ENCODE data around the gene CHRNA10.

The CHRNA10 gene

DNA sequence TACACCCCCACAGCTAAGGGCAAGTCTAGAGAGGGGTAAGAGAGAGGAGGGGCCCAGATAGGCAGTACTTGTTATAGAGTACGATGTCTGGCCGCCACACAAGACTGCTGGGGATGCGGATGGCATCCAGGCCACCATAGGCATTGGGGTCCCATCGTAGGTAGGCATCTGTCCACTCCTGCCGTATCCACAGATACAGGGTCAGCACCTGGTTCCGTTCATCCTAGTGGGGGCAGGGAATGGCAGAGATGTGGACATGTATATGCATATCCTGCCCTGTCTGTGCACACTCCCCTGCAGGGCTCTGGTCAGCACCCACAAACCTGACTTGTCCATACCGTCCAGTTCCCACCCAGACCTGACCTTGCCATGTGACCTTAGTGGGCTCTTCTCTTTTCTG lies 2.1 kb downstream of the CHRNA10 start:
- H3K27me3 ChIP-seq (ENCODE audit: control insufficient read depth, low read length) = no peaks in the 10 kb centered on the region
- H3K27ac ChIP-seq (ENCODE audit: low read depth, low read length) = no peak overlapping the region
- H4K20me1 ChIP-seq (ENCODE audit: control insufficient read depth, insufficient read depth, low read depth, low read length) = no peaks in the 10 kb centered on the region
- no peaks in the 10 kb centered on the region for H3K9me2 ChIP-seq (replicated peaks; ENCODE audit: control insufficient read depth, low read length)
- no peaks in the 10 kb centered on the region for H3K79me2 ChIP-seq (ENCODE audit: control insufficient read depth, low read length)
- H3K36me3 ChIP-seq (ENCODE audit: control insufficient read depth, low read length) = peaks cover 48% of the 10 kb centered on the region
- H3K4me2 ChIP-seq (ENCODE audit: low read length) = no peak overlapping the region
- H3K9me3 ChIP-seq (ENCODE audit: control insufficient read depth, insufficient read depth, low read length) = no peaks in the 10 kb centered on the region
- no peak overlapping the region for H3K4me3 ChIP-seq (ENCODE audit: low read length)
- H3K4me1 ChIP-seq (ENCODE audit: control insufficient read depth, low read length) = no peaks in the 10 kb centered on the region
- TF ChIP-seq, protein P1, sequence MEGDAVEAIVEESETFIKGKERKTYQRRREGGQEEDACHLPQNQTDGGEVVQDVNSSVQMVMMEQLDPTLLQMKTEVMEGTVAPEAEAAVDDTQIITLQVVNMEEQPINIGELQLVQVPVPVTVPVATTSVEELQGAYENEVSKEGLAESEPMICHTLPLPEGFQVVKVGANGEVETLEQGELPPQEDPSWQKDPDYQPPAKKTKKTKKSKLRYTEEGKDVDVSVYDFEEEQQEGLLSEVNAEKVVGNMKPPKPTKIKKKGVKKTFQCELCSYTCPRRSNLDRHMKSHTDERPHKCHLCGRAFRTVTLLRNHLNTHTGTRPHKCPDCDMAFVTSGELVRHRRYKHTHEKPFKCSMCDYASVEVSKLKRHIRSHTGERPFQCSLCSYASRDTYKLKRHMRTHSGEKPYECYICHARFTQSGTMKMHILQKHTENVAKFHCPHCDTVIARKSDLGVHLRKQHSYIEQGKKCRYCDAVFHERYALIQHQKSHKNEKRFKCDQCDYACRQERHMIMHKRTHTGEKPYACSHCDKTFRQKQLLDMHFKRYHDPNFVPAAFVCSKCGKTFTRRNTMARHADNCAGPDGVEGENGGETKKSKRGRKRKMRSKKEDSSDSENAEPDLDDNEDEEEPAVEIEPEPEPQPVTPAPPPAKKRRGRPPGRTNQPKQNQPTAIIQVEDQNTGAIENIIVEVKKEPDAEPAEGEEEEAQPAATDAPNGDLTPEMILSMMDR (IDR thresholded peaks at IDR 0.05; ENCODE audit: low read depth, low read length, poor library complexity, severe bottlenecking) = no peak
- TF ChIP-seq EZH2phosphoT487 (IDR thresholded peaks at IDR 0.05; ENCODE audit: borderline replicate concordance, low read length) = no peak
- no peaks in the 10 kb centered on the region for H3F3A ChIP-seq (ENCODE audit: control insufficient read depth, insufficient read depth)

DNA sequence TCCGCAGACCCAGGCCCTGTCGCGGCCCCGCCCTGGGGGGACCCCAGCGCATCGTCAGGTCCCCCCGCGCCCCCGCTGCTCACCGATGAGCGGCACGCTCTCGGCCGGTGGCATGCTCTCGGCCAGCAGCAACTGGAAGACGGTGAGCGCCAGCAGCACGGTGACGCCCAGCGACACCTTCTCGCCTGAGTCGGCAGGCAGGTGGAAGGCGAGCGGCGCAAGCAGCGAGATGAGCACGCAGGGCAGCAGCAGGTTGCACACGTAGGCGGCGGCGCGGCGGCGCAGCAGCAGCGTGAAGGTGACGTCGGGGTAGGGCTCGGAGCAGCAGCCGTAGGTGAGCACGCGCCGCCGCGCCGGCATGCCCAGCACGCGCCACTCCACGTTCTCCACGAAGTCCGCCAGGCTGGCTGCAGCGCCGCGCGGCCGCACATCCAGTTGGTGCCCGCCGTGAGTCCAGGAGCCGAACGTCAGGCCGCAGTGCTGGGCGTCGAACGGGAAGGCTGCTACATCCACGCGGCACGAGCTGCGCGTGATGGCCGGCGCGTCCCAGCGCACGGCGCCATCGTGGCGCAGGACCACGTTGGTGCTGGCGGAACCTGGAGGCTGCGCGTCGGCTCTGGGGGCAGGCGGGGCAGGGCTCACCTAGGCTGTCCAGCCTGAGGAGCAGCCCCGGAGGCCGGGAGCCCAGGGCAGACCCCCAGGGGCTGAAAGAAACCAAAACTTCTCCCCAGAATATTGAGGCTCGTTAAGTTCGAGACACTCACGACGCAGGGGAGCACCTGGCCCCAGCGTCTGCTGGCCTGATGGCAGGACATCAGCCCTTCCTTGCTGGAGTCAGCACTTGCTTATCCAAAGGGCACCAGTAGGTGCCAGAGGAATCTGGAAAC lies 3.8 kb downstream of the CHRNA10 start:
- no peaks in the 10 kb centered on the region for H3K9me3 ChIP-seq (ENCODE audit: control insufficient read depth, insufficient read depth, low read length)
- no peaks in the 10 kb centered on the region for H4K20me1 ChIP-seq (ENCODE audit: control insufficient read depth, insufficient read depth, low read depth, low read length)
- peaks cover 31% of the 10 kb centered on the region for H3K36me3 ChIP-seq (ENCODE audit: control insufficient read depth, low read length)
- no peaks in the 10 kb centered on the region for H3K27me3 ChIP-seq (ENCODE audit: control insufficient read depth, low read length)
- H3K4me3 ChIP-seq (ENCODE audit: low read length) = no peak overlapping the region
- no peaks in the 10 kb centered on the region for H3F3A ChIP-seq (ENCODE audit: control insufficient read depth, insufficient read depth)
- no peaks in the 10 kb centered on the region for H3K9me2 ChIP-seq (replicated peaks; ENCODE audit: control insufficient read depth, low read length)
- no peak overlapping the region for H3K4me2 ChIP-seq (ENCODE audit: low read length)
- H3K4me1 ChIP-seq (ENCODE audit: control insufficient read depth, low read length) = no peaks in the 10 kb centered on the region
- no peaks in the 10 kb centered on the region for H3K79me2 ChIP-seq (ENCODE audit: control insufficient read depth, low read length)
- no peak overlapping the region for H3K27ac ChIP-seq (ENCODE audit: low read depth, low read length)
- TF ChIP-seq, protein P1 (IDR thresholded peaks at IDR 0.05; ENCODE audit: low read depth, low read length, poor library complexity, severe bottlenecking) = no peak
- no peak for TF ChIP-seq EZH2phosphoT487 (IDR thresholded peaks at IDR 0.05; ENCODE audit: borderline replicate concordance, low read length)

DNA sequence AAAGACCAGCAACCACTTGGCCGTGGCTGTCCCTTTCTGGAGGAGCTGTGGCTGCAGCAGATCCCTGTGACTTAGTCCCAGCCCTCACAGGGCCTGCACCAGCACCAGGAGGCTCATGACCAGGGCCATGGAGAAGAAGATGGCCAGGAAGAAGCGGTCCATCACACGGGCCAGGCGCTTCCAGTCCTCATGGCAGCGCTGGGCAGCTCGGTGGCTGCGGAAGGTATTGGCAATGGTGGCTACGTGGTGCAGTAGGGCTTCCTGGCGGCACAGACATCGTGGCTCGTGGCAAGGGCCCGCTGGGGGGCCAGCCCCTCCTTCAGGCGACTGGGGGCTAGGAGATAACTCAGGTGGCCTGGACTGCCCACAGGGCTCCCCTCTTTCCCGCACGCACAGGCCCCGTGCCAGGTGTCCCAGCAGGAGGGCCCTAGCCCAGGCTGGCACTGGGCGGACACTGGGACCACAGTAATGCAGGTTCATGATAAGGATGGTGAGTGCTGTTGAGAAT lies 5.1 kb downstream of the CHRNA10 start:
- no peak overlapping the region for H3K4me2 ChIP-seq (ENCODE audit: low read length)
- H3K9me3 ChIP-seq (ENCODE audit: control insufficient read depth, insufficient read depth, low read length) = no peaks in the 10 kb centered on the region
- no peaks in the 10 kb centered on the region for H3F3A ChIP-seq (ENCODE audit: control insufficient read depth, insufficient read depth)
- TF ChIP-seq, protein P1 (IDR thresholded peaks at IDR 0.05; ENCODE audit: low read depth, low read length, poor library complexity, severe bottlenecking) = no peak
- no peak for TF ChIP-seq EZH2phosphoT487 (IDR thresholded peaks at IDR 0.05; ENCODE audit: borderline replicate concordance, low read length)
- H3K79me2 ChIP-seq (ENCODE audit: control insufficient read depth, low read length) = no peaks in the 10 kb centered on the region
- no peak overlapping the region for H3K27ac ChIP-seq (ENCODE audit: low read depth, low read length)
- H3K36me3 ChIP-seq (ENCODE audit: control insufficient read depth, low read length) = peaks cover 23% of the 10 kb centered on the region
- no peaks in the 10 kb centered on the region for H3K27me3 ChIP-seq (ENCODE audit: control insufficient read depth, low read length)
- H3K4me3 ChIP-seq (ENCODE audit: low read length) = no peak overlapping the region
- no peaks in the 10 kb centered on the region for H4K20me1 ChIP-seq (ENCODE audit: control insufficient read depth, insufficient read depth, low read depth, low read length)
- no peaks in the 10 kb centered on the region for H3K4me1 ChIP-seq (ENCODE audit: control insufficient read depth, low read length)
- H3K9me2 ChIP-seq (replicated peaks; ENCODE audit: control insufficient read depth, low read length) = no peaks in the 10 kb centered on the region
